PC-3 (cell line): ENCODE results near the gene NOM1. TPM values are rescaled to one million over a fixed set of nuclear protein-coding genes. Genes with fewer than 3 reads are reported as not detected.
A peak's percentile ranks its signal among the peaks of the same experiment; 100 is the strongest.

Experiments used
- ATAC-seq: fragments of 200-7000 bp; cut with Tn5 transposase; 2 replicates; pipeline ENCODE4 v1.9.1; 2020; ENCODE audit warnings: mild to moderate bottlenecking, moderate library complexity
- BruUV-seq: library from RNA; stranded (reverse); fragments of 400-500 nt; replicated peaks from 2 replicates; lab custom pipeline; 2021; lab: Mats Ljungman, UMichigan
- CTCF ChIA-PET: fragments of 300-600 bp; sonication (Branson Sonifier 250); formaldehyde crosslinking; loops from one replicate; lab custom pipeline; 2022; ENCODE audit warnings: antibody characterized with exemption; lab: Charles Lee
- POLR2A ChIA-PET: fragments of 300-600 bp; sonication (Branson Sonifier 250); formaldehyde crosslinking; loops from one replicate; lab custom pipeline; 2022; ENCODE audit warnings: antibody characterized with exemption; ENCODE audit not compliant: unreplicated experiment; lab: Charles Lee
- DNase-seq: peaks from one replicate; pipeline ENCODE4 v3.0.0-alpha.2; 2015
- H2AFZ ChIP-seq: fragments of 300-600 bp; sonication (generic); 2 replicates; pipeline ENCODE4 v1.6.0; 2016; ENCODE audit warnings: antibody characterized with exemption, low read length
- H3F3A ChIP-seq: fragments of 300-600 bp; sonication (generic); one replicate; pipeline ENCODE4 v1.6.0; 2017; ENCODE audit warnings: antibody characterized with exemption, low read length, control low read depth, mild to moderate bottlenecking; ENCODE audit not compliant: unreplicated experiment
- H3K27ac ChIP-seq: fragments of 300-600 bp; sonication (generic); 2 replicates; pipeline ENCODE4 v1.5.1; 2016; ENCODE audit warnings: mild to moderate bottlenecking, low read length
- H3K27me3 ChIP-seq: fragments of 300-600 bp; sonication (generic); 2 replicates; pipeline ENCODE4 v1.6.1; 2016; ENCODE audit warnings: low read length, mixed read lengths
- H3K36me3 ChIP-seq: fragments of 300-600 bp; sonication (generic); 2 replicates; pipeline ENCODE4 v1.6.1; 2016; ENCODE audit warnings: low read depth, mixed run types, low read length, mixed read lengths
- H3K4me1 ChIP-seq: fragments of 300-600 bp; sonication (generic); 2 replicates; pipeline ENCODE4 v1.5.1; 2016; ENCODE audit warnings: low read length; ENCODE audit not compliant: insufficient read depth
- H3K4me2 ChIP-seq: fragments of 300-600 bp; sonication (generic); 2 replicates; pipeline ENCODE4 v1.6.0; 2016; ENCODE audit warnings: low read length
- H3K4me3 ChIP-seq: fragments of 300-600 bp; sonication (generic); 2 replicates; pipeline ENCODE4 v1.5.1; 2016; ENCODE audit warnings: mild to moderate bottlenecking, low read length, mixed read lengths
- H3K79me2 ChIP-seq: fragments of 300-600 bp; sonication (generic); 2 replicates; pipeline ENCODE4 v1.6.1; 2017; ENCODE audit warnings: low read length, mixed read lengths
- H3K9ac ChIP-seq: fragments of 300-600 bp; sonication (generic); 2 replicates; pipeline ENCODE4 v1.6.0; 2016; ENCODE audit warnings: mild to moderate bottlenecking, low read length
- H3K9me2 ChIP-seq: fragments of 300-600 bp; sonication (generic); replicated peaks from 2 replicates; pipeline ENCODE4 v1.6.1; 2016; ENCODE audit warnings: mixed run types, low read length, mixed read lengths
- H3K9me3 ChIP-seq: fragments of 300-600 bp; sonication (generic); 2 replicates; pipeline ENCODE4 v1.6.1; 2016; ENCODE audit warnings: low read length, mixed read lengths
- H4K20me1 ChIP-seq: fragments of 300-600 bp; sonication (generic); 2 replicates; pipeline ENCODE4 v1.6.1; 2016; ENCODE audit warnings: low read length, mixed read lengths
- EZH2phosphoT487 ChIP-seq: fragments of 300-600 bp; sonication (generic); IDR thresholded peaks from 2 replicates; pipeline ENCODE4 v1.6.1; 2018; ENCODE audit warnings: mild to moderate bottlenecking, antibody characterized with exemption, low read length, borderline replicate concordance
- intact Hi-C: fragments of 100-400 bp; cut with micrococcal nuclease; formaldehyde crosslinking; loops from 2 replicates; pipeline ENCODE4 v1.9.0; 2023
- total RNA-seq: library from RNA; depleted of rRNA; stranded (reverse); fragments of >200 nt; gene quantifications from 2 replicates; pipeline ENCODE4 v1.2.3, GENCODE V29; 2014; rRNA removed
- TF ChIP-seq, protein P1 (sequence below): fragments of 300-600 bp; sonication (generic); conservative IDR thresholded peaks from 2 replicates; pipeline ENCODE4 v1.5.1; 2017; ENCODE audit warnings: antibody characterized with exemption, low read depth, mild to moderate bottlenecking, low read length

The NOM1 gene
- total RNA-seq, 1 experiment from 2014 or later: 17.7 TPM

DNA sequence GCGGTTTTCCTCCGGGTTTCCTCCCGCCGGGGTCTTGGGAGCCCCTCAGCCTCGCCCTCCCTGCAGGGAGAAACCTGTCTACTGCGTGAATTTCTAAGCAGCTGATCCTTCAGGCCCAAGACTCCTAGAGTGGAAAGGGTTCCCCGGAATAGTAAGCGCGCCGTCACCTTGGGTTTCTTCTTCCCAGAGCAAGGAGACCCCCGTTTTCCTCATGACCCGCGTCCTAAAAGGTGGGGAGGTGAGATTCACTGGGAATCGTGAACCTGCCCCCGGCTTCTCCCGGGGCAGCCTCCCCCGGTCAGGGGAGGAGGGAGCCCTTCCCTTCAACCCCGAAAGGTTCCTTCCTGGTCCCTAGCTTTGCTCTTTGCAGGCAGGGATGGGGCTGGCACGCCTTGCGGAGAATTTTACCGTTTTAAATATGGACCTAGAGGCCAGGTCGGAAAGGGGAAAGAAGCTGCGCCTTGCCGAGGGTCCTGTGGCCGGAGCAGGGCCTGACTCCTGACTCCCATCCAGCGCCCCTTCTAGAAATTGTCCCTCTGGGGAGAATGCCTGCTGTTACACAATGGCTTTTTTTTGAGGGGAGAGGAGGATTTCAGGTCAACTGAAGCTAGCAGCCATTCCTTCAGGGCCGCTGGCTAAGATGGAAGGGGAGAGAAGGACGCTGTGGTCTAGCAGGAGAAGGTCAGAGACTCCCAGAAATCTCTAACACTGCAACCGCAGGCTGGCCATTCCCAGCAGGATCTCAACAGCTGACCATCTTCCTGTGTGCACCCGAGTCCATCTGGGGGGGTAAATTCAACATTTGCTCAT, 72.6 kb downstream of the NOM1 start:
- Histone ChIP-seq H4K20me1 (no peaks in the 10 kb centered on the region), H3K9ac (no peak overlapping the region), H3K4me1 (no peaks in the 10 kb centered on the region), H3K27ac (no peak overlapping the region), H3K4me2 (no peak overlapping the region), H3K4me3 (no peak overlapping the region), H2AFZ (no peak overlapping the region), H3K27me3 (peaks cover 89% of the 10 kb centered on the region), H3K36me3 (no peaks in the 10 kb centered on the region), H3K9me2 (no peaks in the 10 kb centered on the region), H3K9me3 (no peaks in the 10 kb centered on the region), H3F3A (no peaks in the 10 kb centered on the region), H3K79me2 (no peaks in the 10 kb centered on the region)
- intact Hi-C loops: loop anchor here (10.0 kb wide), 1 partner anchor 113 kb away; the partner anchor contains the start of gene UBE3C
- DNase-seq (no peak), ATAC-seq (no peak)
- POLR2A ChIA-PET: no interaction called here
- BruUV-seq: no TSS peak
- CTCF ChIA-PET: no interaction called here
- TF ChIP-seq EZH2phosphoT487: 0 out of 2 replicates have a peak, but pooled peaks have one; percentile 24
- TF ChIP-seq, protein P1, sequence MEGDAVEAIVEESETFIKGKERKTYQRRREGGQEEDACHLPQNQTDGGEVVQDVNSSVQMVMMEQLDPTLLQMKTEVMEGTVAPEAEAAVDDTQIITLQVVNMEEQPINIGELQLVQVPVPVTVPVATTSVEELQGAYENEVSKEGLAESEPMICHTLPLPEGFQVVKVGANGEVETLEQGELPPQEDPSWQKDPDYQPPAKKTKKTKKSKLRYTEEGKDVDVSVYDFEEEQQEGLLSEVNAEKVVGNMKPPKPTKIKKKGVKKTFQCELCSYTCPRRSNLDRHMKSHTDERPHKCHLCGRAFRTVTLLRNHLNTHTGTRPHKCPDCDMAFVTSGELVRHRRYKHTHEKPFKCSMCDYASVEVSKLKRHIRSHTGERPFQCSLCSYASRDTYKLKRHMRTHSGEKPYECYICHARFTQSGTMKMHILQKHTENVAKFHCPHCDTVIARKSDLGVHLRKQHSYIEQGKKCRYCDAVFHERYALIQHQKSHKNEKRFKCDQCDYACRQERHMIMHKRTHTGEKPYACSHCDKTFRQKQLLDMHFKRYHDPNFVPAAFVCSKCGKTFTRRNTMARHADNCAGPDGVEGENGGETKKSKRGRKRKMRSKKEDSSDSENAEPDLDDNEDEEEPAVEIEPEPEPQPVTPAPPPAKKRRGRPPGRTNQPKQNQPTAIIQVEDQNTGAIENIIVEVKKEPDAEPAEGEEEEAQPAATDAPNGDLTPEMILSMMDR: no peak

Other genes starting within 250 kb of the NOM1 start
- 61.7 and 63.9 TPM in 2 replicates for gene LMBR1, start 56.5 kb upstream of the NOM1 start, total RNA-seq
- gene MNX1, start 61.0 kb downstream of the NOM1 start, total RNA-seq: 2.6 and 3.7 TPM in 2 replicates
- 83.1 and 86.6 TPM in 2 replicates for gene UBE3C, start 189.2 kb downstream of the NOM1 start, total RNA-seq